Right renal pelvis (tissue), 4 donors: ENCODE data around the gene C15orf39. TPM values are rescaled to one million over a fixed set of nuclear protein-coding genes. Genes with fewer than 3 reads are reported as not detected.

Experiments used
- DNase-seq, 4 donors: peaks; one replicate each; pipeline ENCODE4 v3.0.0-alpha.2; 2013; ENCODE audit warnings: low read depth in 4 of 4, low spot score in 3 of 4, missing footprints in 1 of 4
- polyA plus RNA-seq, 4 donors: library from polyadenylated mRNA; unstranded; fragments of 120-200 nt; gene quantifications; one replicate each; pipeline ENCODE4 v1.2.1, GENCODE V29; 2013; ENCODE audit not compliant: insufficient read length in 4 of 4

C15orf39 gene
- polyA plus RNA-seq, 4 donors = 8.8 to 12.1 (median 9.6) TPM

- DNase-seq = no peak
Observed at GRCh38 chr15:75171408-75171807, 30.3 kb upstream of the C15orf39 start.

GRCh38 chr15:75172284-75172820 is 29.3 kb upstream of the C15orf39 start:
- no peak for DNase-seq

GRCh38 chr15:75174102-75174501 is 27.6 kb upstream of the C15orf39 start:
- no peak for DNase-seq

GRCh38 chr15:75174729-75175128 is 27.0 kb upstream of the C15orf39 start:
- no peak for DNase-seq

- no peak for DNase-seq
Observed at GRCh38 chr15:75176396-75176761, 25.3 kb upstream of the C15orf39 start.

GRCh38 chr15:75177360-75178071 is 24.2 kb upstream of the C15orf39 start:
- DNase-seq = no peak

GRCh38 chr15:75178171-75178937 is 23.3 kb upstream of the C15orf39 start:
- DNase-seq = no peak

GRCh38 chr15:75178938-75179745 is 22.5 kb upstream of the C15orf39 start:
- no peak for DNase-seq

GRCh38 chr15:75179746-75180140 is 21.9 kb upstream of the C15orf39 start:
- no peak for DNase-seq

- no peak for DNase-seq
Observed at GRCh38 chr15:75181780-75182179, 19.9 kb upstream of the C15orf39 start.

- no peak for DNase-seq
Observed at GRCh38 chr15:75182187-75183131, 19.2 kb upstream of the C15orf39 start.

GRCh38 chr15:75185271-75186029 is 16.2 kb upstream of the C15orf39 start:
- no peak for DNase-seq

GRCh38 chr15:75186044-75186443 is 15.6 kb upstream of the C15orf39 start:
- DNase-seq = no peak

GRCh38 chr15:75188499-75188898 is 13.2 kb upstream of the C15orf39 start:
- DNase-seq = no peak

- DNase-seq = no peak
Observed at GRCh38 chr15:75191235-75191634, 10.4 kb upstream of the C15orf39 start.

GRCh38 chr15:75192307-75192706 is 9.4 kb upstream of the C15orf39 start:
- DNase-seq = no peak

- DNase-seq = no peak
Observed at GRCh38 chr15:75193272-75193671, 8.4 kb upstream of the C15orf39 start.

- DNase-seq = no peak
Observed at GRCh38 chr15:75193976-75194375, 7.7 kb upstream of the C15orf39 start.

GRCh38 chr15:75194397-75194796 is 7.3 kb upstream of the C15orf39 start:
- no peak for DNase-seq
